GM18511 (cell line): ENCODE results near the gene PRPF18.

Experiments
- ATAC-seq: cut with Tn5 transposase; IDR thresholded peaks from one replicate; pipeline ENCODE4 v1.9.1; 2021; ENCODE audit warnings: mild to moderate bottlenecking, moderate library complexity; ENCODE audit not compliant: unreplicated experiment

The PRPF18 gene

DNA sequence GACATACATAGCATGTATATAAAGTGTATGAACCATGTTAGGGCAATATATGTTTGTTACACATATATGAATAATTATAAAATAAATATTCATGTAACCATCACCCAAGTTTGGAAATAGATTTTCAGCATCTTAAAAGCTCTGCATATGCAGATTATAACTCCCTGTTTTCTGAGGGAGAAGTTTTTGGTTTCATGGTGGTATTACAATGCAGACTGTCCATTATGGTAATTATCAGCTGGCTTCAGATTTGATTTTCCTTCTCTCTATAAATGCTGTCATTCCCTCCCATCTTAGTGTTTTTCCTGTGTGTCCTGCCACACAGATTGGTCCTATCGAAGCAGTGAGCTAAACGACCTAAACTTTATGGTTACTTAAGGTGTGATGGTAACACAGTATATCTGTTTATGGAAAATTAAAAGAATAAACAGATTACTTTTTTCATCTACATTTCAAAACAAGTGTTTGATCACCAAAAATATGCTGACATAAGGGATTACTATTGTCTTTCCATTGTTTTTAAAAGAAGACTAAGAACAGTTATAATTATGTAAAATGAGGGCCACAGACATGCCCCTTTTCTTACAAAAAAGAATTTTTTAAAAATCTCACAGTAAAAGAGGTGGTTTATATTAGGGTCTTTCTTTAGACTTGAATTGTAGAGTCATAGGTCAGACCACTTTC lies 17.7 kb downstream of the PRPF18 start:
- ATAC-seq = no peak

DNA sequence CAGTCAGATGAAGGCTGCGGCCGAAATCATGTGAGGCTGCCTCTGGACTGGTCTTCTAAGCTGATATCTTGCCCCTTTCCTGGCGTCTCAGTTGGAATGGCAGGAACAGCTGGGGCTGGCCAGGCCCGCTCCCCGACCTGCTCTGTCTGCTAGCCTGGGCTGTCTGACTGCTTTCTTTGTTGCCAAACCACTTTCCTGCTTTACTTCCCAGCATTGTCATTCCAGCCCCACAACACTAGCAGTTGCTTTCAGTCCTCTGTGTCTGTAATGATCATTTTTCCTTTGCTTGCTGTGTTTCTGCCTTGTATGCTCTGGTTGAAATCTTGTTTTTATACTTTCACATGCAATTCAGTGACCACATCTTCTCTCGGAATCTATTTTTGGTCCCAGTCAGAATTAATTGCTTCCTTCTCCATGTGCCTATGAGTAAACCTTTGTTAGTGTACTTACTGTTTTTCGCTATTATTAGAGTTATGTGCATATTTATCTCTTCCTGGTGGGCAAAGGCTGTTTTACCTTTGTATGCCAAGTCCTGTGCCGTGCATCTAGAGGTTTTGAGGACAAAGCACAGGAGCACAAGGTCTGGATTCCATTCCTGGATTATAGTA lies 21.6 kb downstream of the PRPF18 start:
- no peak for ATAC-seq

DNA sequence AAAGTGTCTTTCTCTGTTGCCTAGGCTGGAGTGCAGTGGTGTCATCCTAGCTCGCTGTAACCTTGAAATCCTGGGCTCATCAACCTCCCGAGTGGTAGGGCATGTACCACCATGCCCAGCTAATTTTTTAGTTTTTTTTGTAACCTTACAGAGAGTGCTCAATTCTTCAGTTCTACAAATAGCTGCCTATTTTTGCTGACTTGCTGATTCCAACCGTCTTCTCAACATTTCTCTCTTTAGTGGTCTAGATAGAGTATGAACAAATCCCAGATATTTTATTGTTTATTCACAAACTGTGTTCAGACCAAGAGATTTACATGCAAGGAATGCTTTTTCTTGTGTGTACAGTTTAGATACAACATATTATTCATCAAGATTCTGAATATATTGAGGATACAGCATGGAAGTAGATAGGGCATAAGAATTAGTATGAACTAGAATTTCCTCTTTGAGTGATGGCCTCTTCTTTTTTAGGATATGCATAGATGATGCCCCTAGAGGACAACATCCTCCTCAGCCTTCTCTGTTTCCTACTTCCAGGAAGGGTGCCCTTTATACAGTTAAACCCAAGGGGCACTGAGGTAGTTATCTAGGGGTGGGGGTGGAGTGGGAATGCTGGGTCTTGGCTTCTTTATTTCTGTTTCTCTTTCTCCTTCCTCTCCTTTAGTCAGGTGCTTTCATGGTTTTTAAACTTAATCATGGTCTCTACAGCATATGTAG lies 26.0 kb downstream of the PRPF18 start:
- ATAC-seq = no peak

DNA sequence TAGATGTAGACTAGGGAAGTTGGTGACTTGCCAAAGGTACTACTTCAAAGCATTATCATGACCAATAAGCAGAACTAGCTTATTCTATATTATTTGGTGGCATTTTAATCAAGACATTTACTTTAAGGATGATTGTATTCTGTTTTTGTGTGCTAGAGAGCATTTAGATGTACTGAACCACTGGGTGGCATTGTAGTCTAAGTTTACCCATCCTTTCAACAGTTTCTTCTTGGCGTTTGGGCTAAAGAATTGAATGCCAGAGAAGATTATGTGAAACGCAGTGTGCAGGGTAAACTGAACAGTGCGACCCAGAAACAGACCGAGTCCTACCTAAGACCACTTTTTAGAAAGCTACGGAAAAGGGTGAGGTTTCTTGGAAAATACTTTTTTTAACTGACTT lies 26.8 kb downstream of the PRPF18 start:
- ATAC-seq = no peak

DNA sequence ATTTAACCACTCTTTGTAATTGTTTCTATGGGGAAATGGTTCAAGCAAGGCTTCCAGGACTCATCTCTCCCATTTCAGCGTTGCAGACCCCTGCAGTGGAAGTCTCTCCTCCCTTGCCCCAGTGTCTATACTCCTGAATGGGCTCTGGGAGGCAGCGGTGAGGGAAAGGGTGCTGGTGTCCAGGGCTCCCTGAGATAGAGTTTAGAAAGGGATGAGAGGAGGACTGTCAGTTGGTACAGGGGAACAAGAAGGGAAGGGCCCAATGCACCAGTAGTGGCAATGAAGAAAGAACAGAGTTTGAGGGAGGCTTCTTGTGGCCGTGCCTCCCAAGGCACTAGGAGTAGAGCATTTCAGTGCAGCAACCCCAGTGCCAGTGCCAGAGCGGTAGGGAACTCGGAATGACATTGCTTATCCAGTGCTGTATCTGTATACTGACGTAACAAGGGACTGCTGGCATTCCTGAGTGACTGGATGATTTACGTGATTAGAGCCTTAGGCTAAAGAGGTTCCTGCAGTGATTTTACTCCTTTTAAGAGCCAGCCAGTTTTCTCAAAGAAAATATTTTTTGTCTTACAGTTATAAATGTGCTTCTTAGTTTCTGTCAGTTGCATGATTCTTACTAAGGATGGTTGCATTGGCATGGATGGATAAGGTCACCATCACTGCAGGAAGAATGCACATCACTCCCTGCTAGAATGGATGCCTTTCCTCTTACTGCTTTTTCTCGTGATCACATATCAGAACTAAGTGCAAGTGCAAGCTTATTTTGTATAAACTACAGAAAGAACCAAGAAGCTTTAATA lies 28.0 kb downstream of the PRPF18 start:
- ATAC-seq = no peak

DNA sequence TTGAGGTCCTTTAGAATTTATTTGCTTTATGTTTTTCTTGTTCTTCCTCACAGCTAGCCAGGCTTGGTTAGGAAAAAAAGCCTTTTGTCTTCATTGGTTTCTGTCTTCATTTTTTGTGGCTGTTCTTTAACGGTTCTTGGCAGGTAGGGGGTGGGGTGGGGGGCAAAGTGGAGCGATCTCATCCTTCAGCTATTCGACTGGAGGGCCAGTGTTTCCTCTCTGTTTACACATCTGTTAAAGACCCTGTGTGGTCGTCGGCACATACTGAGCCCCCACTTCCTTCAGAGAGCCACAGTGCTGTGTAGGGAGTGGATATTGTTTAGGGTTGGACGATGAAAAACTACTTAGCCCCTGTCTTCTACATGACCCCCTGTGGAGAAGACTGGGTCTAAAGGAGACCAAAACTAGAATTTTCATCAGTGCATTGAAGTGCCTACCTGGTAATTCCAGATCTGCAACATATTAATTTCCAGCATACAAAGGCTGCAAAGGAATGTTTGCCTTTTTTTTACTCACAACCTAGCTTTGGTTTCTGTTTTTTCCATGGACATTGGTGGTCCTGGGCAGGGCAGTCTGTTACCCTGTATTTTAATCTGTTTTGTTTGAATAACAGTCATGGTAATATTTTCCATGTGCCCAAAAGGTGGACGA lies 29.0 kb downstream of the PRPF18 start:
- ATAC-seq = no peak

DNA sequence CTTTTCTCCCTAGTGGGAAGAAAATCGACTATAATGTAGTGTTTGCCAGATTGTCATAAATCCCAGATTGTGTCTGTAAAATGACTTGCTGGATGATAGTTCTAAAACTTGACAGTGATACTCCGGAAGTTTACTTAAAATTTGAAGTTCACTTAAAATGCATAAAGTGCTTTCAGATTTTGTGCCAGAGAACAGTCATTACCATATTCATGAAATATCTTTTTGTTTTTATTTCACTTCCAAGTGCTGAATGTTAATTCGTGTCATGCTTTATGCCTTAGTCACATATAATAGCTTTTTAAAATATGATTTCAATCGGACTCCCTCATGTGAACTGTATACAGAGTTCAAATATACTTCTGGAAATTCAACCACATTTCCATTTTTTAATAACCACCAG lies 30.4 kb downstream of the PRPF18 start:
- ATAC-seq = no peak

DNA sequence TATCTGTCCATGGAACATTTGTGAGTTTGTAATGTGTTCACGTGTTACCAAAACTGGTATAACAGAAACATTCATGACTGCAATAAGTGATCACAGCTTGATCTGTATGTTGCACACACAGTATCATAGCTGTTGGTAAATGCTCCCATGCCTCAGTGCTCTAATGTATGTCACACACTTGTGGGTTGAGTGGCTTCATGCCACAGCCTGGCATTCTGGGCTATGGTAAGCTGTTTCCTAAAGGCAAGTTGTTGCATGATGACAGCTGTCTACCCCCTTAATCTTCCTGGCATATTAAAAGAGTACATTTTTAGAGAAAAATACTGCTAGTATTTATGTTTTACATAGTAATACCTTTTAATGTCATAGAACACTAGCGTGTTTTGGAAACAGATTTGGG lies 35.2 kb downstream of the PRPF18 start:
- ATAC-seq = no peak

DNA sequence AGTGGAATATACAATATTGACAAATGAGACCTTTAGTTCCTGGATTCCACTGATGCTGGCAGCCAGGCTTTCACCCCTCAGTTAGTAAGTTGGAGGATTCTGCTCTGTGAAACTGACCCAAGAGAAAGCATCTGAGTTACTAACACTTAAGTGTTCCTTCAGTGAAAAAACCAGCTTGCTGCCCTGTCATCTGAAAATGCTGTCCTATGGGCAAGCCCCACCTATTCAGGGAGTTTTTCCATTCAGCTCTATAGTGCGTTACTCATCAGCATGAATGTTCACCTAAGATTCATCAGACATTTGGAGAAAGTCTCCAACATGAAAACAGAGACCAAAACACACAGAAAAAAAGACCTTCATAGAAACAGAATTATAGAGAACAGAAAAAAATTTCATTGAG lies 37.9 kb downstream of the PRPF18 start:
- no peak for ATAC-seq

DNA sequence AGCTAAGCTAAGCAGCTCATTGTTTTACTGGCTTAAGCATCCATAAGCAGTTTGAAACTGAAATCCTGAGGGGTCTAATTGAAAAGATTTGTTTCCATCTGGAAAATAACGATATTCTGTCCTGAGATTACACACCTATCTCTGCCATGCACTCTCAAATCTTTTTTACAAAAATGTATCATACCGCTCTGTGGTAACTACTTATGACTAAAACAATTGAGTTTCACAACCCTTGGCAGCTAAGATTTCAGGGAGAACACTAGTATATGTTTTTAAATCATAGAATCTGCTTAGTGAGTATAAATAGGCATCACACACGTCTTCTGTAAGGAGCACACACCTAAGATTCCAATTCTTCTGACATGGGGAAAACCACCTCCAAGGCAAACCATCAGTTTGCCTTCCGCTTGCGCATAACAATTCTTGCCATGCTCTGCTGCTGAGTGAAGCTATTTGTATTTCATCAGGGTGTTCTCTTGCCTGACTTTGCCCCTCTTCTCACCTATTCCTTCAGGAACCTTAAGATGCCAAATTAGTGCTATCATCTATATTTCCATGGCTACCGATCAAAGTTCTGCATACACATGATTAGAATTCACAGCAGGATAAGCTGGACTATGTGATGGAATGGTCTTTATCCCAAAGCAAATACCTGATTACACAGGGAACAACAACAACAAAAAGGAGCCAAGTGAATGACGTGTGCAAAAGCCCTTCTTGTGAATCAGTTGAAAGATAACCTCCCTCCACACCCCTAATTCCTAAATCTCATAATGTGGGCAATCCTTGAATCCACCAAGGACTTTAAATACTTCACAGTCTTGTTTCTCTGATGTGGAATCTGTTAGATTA lies 40.9 kb downstream of the PRPF18 start:
- no peak for ATAC-seq

DNA sequence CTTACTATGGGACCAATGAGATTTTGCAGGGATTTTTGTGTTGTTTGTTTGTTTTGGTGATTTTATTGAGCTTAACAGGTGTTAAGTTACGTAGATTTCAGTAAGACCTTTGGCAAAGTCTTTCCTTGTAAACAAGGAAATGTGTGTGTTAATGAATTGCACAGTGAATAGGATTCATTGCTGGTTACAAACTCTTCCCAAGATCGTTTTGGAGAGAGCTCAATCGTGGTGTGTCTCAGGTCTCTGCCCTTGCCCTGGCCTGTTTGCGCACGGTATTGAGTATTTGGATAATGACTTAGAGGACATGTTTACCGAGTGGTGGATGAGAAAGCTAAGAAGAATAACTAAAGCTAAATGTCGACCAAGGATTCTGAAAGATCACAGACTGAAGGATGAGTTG lies 41.9 kb downstream of the PRPF18 start:
- no peak for ATAC-seq

DNA sequence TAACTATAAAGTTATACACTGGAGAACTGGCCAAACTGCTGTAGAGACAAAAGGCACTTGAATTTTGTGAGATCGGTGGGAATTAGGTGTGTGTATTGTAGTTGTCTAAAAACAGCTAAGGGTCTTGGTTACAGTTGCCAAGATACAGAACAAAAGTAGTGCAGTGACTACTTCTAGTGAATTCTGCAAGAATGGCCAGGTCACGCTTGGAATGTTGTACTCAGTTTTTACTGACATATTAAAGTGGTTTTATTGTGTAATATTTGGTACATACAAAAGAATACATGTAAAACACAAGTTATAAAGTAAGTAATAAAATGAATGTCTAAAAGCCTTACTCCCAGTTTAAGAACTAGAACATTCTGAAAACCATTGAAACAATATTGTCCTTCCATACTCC lies 42.4 kb downstream of the PRPF18 start:
- ATAC-seq = no peak

DNA sequence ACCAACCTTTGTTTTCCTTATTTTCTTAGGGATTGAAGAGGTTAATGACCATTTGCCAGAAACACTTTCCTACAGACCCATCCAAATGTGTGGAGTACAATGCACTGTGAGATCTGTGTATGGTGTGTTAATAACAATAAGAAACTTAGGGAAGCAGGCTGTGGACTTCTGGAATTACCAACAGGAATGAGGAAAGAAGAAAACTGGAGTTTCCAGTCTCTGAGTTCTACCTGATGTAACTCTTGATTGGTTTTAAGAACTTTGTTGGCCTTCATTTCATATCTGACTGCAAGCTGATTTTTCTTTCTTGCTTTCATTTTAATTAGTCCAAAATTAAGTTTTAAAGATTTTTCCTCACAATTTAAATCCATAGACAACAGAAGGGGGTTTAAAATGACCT lies 43.5 kb downstream of the PRPF18 start:
- ATAC-seq = no peak

DNA sequence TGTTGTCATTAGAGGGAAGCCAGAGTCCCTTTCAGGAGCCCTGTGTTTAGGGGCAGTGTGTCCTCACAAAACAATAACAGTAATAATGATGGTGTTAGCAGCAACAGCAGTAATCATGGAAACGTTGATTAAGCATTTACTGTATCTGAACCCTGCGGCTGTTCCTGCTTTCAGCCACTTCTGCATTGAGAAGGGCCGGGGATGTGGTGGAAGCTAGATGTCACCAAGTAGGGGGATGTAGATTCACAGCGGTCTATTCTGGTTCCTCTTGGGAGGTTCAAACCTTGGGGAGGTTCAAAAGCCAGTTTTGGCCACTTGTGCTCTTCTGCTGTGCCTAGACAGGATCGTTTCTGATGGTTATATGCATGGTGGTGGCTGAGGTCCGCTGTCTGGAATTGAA lies 44.8 kb downstream of the PRPF18 start:
- no peak for ATAC-seq

DNA sequence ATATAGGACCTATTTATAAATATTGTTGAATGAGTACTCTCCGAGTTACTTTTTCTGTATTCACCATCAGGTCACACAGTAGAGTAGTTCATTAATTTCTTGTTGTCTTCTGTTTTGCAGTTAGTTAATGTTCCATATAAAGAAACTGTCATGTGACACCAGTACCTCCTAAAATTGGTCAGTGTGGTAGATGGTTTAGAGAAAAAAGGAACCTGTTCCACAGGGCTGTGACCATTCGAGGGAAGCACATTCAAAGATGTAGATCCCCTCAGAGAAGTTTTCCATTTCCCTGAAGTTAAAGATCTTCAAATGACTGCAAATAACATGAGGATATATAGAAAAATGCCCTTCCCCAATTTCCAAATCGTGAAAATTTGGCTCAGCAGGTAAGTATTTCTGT lies 45.7 kb downstream of the PRPF18 start:
- no peak for ATAC-seq

DNA sequence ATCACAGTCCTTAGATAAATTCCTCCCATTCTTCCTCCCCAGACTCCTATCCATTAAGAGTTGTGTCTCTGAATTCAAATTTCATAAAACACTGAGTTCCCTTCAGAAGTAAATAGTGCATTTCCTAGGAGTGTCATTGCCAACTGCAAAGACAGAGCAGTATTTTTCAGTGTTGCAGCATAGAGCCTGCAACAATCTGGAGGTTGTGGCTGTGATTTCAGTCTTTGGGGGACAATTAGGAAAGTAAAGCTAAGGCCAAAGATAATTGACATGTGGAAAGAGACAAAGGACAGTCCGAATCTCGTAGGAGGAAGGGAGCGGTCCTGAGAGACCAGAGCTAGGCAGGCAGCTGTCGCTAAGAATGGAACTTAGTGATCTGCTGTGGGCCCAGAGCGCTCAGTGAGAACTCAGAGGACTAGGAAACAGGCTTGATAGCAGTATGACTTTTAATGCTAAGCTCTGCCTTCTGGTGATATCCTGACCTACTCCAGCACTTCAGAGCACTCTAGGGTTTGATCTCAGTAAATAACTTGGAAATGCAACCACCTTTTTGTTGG lies 46.2 kb downstream of the PRPF18 start:
- ATAC-seq = no peak

DNA sequence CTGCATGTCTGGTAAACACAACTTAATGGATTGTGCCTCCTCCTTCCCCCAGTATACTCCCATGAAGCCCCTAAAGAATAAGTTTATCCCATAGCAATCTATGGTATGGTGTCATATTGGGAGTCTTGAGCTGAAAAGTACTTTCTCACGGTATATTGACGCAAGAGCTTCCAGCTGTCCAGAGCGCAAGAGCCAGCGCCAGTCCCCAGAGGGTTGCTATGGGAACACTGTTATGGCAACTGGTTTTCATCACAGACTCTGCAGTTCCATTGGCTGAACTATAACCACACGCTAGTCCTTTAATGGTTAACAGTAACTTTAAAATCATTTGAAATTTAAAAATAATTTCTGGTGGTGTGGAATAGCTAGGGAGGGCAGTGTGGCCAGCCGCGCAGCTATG lies 46.9 kb downstream of the PRPF18 start:
- ATAC-seq = no peak

DNA sequence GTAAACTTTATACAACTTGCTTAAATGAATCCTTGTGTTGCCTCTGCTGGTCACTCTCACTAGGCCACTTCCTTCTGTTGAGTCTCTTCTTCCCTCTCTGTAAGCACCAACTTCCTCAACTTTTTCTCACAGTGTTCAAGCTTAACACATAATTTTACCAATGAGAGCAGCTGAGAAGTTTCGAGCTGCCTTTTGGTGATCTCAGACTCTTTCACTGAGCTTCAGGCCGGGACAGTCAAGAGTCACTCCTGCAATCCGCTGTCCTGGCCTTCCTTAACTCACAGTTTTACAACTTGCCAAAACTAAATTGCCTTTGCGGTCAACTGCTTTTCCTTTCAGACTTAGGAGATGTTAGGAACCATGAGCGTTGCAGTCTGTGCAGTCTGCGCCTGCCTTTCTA lies 47.4 kb downstream of the PRPF18 start:
- no peak for ATAC-seq

DNA sequence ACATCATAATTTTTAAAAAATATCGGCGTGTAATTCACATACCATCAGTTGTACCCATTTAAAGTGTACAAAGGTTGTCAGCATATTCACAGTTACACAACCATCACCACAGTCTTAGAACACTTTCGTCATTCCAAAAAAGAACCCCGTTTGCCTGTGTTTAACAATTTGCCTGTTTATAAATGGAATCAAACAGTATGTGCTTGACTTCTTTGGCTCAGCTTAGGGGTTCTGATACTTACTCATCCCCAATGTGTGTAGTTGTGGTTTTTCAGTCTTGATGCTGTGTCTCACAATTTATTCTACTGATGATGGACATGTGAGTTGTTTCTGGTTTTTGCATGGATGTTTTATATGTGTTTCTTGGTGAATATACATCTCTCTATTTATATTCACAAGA lies 50.0 kb downstream of the PRPF18 start:
- ATAC-seq = no peak

DNA sequence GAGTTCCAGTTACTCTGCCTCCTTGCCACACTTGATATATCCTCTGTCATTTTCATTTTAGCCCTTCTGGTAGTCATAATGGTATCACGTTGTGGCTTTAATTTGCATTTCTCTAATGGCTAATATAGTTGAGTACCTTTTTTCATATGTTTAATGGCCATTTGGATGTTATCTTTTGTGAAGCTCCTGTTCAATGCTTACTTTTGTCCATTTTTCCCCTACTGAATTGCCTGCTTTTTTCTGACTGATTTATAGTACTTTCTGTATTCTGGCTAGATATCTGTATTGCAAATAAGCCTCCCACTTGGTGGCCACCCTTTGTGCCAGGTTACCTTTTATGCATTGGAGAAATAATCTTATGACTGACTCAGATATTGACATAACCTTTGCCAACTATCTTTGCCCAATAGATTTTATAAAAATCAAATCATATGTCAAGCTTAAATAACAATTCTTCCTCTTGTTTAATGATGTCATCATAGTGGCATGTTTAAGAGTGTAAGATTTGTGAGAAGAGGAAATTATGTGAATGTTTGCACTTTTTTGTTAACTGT lies 50.6 kb downstream of the PRPF18 start:
- ATAC-seq = no peak
